ENCODE data around the gene PBX2.

- TF ChIP-seq, protein P1, sequence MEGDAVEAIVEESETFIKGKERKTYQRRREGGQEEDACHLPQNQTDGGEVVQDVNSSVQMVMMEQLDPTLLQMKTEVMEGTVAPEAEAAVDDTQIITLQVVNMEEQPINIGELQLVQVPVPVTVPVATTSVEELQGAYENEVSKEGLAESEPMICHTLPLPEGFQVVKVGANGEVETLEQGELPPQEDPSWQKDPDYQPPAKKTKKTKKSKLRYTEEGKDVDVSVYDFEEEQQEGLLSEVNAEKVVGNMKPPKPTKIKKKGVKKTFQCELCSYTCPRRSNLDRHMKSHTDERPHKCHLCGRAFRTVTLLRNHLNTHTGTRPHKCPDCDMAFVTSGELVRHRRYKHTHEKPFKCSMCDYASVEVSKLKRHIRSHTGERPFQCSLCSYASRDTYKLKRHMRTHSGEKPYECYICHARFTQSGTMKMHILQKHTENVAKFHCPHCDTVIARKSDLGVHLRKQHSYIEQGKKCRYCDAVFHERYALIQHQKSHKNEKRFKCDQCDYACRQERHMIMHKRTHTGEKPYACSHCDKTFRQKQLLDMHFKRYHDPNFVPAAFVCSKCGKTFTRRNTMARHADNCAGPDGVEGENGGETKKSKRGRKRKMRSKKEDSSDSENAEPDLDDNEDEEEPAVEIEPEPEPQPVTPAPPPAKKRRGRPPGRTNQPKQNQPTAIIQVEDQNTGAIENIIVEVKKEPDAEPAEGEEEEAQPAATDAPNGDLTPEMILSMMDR (IDR thresholded peaks at IDR 0.05; ENCODE audit: insufficient read depth, low read length), result no peak
- no peak for TF ChIP-seq GABPA (IDR thresholded peaks at IDR 0.05; ENCODE audit: low read depth)
- TF ChIP-seq REST (IDR thresholded peaks at IDR 0.05; ENCODE audit: insufficient replicate concordance, low read depth), result no peak
- no peak for TF ChIP-seq POLR2AphosphoS5 (IDR thresholded peaks at IDR 0.05; ENCODE audit: low read depth)
- no peak for TF ChIP-seq SPI1 (IDR thresholded peaks at IDR 0.05; ENCODE audit: borderline replicate concordance, low read depth)
These were observed 16.8 kb downstream of the PBX2 start for GRCh38 chr6:32173051-32173727.
